ENCODE results near the gene BCL11A.

DNA sequence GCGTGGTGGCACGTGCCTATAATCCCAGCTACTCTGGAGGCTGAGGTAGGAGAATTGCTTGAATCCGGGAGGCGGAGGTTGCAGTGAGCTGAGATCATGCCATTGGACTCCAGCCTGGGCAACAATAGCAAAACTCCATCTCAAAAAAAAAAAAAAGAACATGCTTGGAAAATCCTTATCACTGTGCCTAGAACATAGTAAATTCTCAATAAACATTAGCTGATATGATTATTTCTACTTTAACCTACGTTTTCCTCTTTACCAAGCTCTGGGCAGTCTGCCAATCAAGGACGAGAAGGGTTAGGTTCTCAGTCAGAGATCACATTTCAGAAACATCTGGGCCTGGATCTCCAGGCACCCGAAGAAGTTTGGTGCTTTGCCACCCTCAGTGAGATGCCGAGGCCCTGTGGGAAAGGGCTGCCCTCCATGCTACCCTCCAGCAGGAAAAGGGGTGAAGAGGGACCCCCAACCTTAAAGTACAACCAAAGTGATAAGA lies 107.7 kb downstream of the BCL11A start:
- TF ChIP-seq, protein P1, sequence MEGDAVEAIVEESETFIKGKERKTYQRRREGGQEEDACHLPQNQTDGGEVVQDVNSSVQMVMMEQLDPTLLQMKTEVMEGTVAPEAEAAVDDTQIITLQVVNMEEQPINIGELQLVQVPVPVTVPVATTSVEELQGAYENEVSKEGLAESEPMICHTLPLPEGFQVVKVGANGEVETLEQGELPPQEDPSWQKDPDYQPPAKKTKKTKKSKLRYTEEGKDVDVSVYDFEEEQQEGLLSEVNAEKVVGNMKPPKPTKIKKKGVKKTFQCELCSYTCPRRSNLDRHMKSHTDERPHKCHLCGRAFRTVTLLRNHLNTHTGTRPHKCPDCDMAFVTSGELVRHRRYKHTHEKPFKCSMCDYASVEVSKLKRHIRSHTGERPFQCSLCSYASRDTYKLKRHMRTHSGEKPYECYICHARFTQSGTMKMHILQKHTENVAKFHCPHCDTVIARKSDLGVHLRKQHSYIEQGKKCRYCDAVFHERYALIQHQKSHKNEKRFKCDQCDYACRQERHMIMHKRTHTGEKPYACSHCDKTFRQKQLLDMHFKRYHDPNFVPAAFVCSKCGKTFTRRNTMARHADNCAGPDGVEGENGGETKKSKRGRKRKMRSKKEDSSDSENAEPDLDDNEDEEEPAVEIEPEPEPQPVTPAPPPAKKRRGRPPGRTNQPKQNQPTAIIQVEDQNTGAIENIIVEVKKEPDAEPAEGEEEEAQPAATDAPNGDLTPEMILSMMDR (IDR thresholded peaks at IDR 0.05) = no peak
- TF ChIP-seq EZH2 (IDR thresholded peaks at IDR 0.05) = no peak

Measured in neural progenitor cell (in vitro differentiated cells).